Transverse colon (tissue), 4 donors: ENCODE data around the gene SDC3. TPM values are rescaled to one million over a fixed set of nuclear protein-coding genes. Genes with fewer than 3 reads are reported as not detected.

Experiments used
- DNase-seq: peaks from one replicate; pipeline ENCODE4 v3.0.0-alpha.2; 2019
- H3K27ac ChIP-seq, 4 donors: fragments of 200-600 bp; sonication (generic); 2 replicates each; pipeline ENCODE4 v1.5.1; 2016 to 2018; ENCODE audit warnings: inconsistent platforms in 4 of 4
- H3K27me3 ChIP-seq: fragments of 200-600 bp; sonication (generic); 2 replicates; pipeline ENCODE4 v1.5.1; 2017; ENCODE audit warnings: inconsistent platforms
- H3K36me3 ChIP-seq, 4 donors: fragments of 200-600 bp; sonication (generic); 2 replicates each; pipeline ENCODE4 v1.5.1; 2017 to 2019; ENCODE audit warnings: inconsistent platforms in 4 of 4
- H3K4me1 ChIP-seq, 4 donors: fragments of 200-600 bp; sonication (generic); 2 replicates each; pipeline ENCODE4 v1.5.1; 2017 to 2020; ENCODE audit warnings: inconsistent platforms in 4 of 4
- H3K4me3 ChIP-seq, 4 donors: fragments of 200-600 bp; sonication (generic); 1 replicate in 1 of 4; 2 replicates in 3 of 4; pipeline versions ENCODE4 v1.5.1 to v1.6.1; 2017 to 2019; ENCODE audit warnings: inconsistent platforms in 4 of 4
- H3K9me3 ChIP-seq, 2 donors: fragments of 200-600 bp; sonication (generic); 2 replicates each; pipeline ENCODE4 v1.5.1; 2017 to 2019; ENCODE audit warnings: inconsistent platforms in 2 of 2
- EP300 ChIP-seq: sonication (generic); formaldehyde crosslinking; IDR thresholded peaks from one replicate; pipeline ENCODE4 v1.6.1; 2017; ENCODE audit warnings: antibody characterized with exemption, low read depth
- POLR2A ChIP-seq: fragments of 450-650 bp; IDR thresholded peaks from one replicate; pipeline ENCODE4 v1.6.1; 2016; ENCODE audit warnings: antibody characterized with exemption, mild to moderate bottlenecking, moderate library complexity
- POLR2AphosphoS5 ChIP-seq, 3 donors: sonication (generic); formaldehyde crosslinking; IDR thresholded peaks; one replicate each; pipeline ENCODE4 v1.6.1; 2016; ENCODE audit warnings: antibody characterized with exemption in 3 of 3
- WGBS, 2 donors: methylation state at CpG; one replicate each; pipeline ENCODE4 v1.1.5; 2018; ENCODE audit warnings: low coverage in 1 of 2; 5-methylcytosine and 5-hydroxymethylcytosine counted together
- in situ Hi-C, 4 donors: fragments of 200-750 bp; cut with MboI; loops; one replicate each; pipeline versions ENCODE4 v1.15.0 to v1.15.1; 2017; ENCODE audit warnings: low sequenced_read_pairs in 3 of 4, low pct_ligation_motif_present in 1 of 4, low pct_unique_long_range_greater_than_20kb in 1 of 4
- intact Hi-C: fragments of 100-400 bp; cut with DNase I; formaldehyde crosslinking; loops from one replicate; pipeline ENCODE4 v1.15.1; 2023; ENCODE audit warnings: low total_unique reads
- total RNA-seq, 4 donors: library from RNA; depleted of rRNA; stranded (reverse); fragments of >200 nt; gene quantifications; one replicate each; pipeline ENCODE4 v1.1.0, GENCODE V29; 2016
- TF ChIP-seq, protein P1 (sequence below), 5 experiments: fragments of 200-600 bp in 3 of 5; fragments of 450-650 bp in 2 of 5; sonication (generic) in 3 of 5; IDR thresholded peaks; 1 replicate in 2 of 5; 2 replicates in 3 of 5; pipeline ENCODE4 v1.5.1; 2016 to 2017; ENCODE audit warnings: antibody characterized with exemption in 5 of 5, inconsistent platforms in 3 of 5, mild to moderate bottlenecking in 2 of 5, moderate library complexity in 1 of 5

Gene SDC3
- total RNA-seq, 4 donors from 2014 or later = 7.9 to 35.4 (median 10.1) TPM

DNA sequence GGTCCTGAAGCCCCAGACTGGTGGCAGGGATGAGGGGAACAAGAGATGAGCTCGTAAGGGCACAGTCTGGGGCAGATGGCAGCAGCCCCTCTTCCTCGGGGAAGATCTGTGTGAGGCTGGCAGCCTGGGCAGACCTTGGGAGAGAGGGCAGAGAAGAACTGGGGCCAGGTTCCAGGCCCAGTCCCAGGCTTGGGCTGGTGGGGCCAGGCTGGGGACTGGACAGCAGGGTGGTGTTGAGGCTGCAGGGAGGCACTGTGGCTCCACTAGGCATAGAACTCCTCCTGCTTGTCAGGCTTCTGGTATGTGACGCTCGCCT lies 35.7 kb downstream of the SDC3 start:
- intact Hi-C loops = no loop called here
- Histone ChIP-seq H3K27me3 (no peaks in the 10 kb centered on the region), H3K9me3 (no peaks in the 10 kb centered on the region), H3K4me1 (peaks cover 0 to 11% (median 6%) of the 10 kb centered on the region in 4 donors), H3K36me3 (peaks cover 0 to 6% (median 0%) of the 10 kb centered on the region in 4 donors), H3K27ac (no peak overlapping the region), H3K4me3 (no peak overlapping the region)
- DNase-seq = no peak
- TF ChIP-seq, protein P1, sequence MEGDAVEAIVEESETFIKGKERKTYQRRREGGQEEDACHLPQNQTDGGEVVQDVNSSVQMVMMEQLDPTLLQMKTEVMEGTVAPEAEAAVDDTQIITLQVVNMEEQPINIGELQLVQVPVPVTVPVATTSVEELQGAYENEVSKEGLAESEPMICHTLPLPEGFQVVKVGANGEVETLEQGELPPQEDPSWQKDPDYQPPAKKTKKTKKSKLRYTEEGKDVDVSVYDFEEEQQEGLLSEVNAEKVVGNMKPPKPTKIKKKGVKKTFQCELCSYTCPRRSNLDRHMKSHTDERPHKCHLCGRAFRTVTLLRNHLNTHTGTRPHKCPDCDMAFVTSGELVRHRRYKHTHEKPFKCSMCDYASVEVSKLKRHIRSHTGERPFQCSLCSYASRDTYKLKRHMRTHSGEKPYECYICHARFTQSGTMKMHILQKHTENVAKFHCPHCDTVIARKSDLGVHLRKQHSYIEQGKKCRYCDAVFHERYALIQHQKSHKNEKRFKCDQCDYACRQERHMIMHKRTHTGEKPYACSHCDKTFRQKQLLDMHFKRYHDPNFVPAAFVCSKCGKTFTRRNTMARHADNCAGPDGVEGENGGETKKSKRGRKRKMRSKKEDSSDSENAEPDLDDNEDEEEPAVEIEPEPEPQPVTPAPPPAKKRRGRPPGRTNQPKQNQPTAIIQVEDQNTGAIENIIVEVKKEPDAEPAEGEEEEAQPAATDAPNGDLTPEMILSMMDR (IDR thresholded peaks at IDR 0.05) = no peak
- no peak for TF ChIP-seq EP300
- TF ChIP-seq POLR2AphosphoS5 (IDR thresholded peaks at IDR 0.05) = no peak
- no peak for TF ChIP-seq POLR2A
- 93% methylated on average over 4 of the region's 4 CpGs; no CpG with 5 or more reads in 1 of the 2 donors for WGBS, 2 donors
- in situ Hi-C loops = no loop called here

DNA sequence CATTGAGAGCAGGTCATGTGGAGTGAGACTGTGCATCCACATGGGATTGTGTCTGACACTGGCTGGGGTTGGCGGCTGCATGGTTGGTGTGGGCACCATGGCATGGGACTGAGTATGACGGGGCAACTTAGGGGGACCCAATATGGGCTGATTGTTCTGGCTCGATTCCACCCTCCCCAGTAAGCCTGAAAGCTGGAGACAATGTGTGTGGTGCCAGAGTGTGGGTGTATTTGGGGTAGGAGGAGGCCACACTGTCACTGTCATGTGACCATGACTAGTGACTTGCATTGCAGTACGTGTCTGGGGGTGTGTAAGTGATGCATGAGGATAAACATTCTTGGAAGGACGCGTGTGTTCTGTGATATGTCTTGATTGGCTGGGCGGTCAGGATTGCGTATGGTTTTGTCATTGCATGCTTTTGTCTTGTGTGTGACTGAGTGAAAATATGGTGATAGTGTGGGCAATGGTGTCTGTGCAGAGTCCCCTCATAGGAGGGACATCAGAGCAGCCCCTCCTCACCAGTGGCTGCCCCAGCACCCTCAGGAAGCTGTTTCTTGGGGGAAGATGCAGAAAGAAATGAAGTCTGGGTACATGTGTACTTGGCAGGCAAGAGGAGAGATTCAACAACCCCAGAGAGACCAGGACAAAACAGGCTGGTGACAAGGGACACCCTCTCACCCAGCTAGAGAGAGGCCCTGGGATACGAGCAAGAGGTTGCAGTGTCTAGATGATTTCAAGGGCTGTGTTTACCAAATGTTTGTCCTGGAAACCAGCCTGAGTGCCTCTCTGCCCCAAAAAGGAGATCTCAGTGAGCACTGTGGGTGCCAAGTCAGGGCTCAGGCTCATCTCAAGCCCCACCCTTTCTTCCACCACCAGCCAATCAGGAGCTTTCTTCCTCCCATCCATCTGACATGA lies 36.3 kb downstream of the SDC3 start:
- 89 to 100% methylated on average over 5 to 9 of the region's 9 CpGs for WGBS, 2 donors
- no peak for DNase-seq
- in situ Hi-C loops (no loop called here), intact Hi-C loops (no loop called here)
- no peak overlapping the region for H3K4me3 ChIP-seq
- no peaks in the 10 kb centered on the region for H3K27me3 ChIP-seq
- peaks cover 0 to 6% (median 3%) of the 10 kb centered on the region in 4 donors for H3K4me1 ChIP-seq
- H3K9me3 ChIP-seq = no peaks in the 10 kb centered on the region
- peaks cover 0 to 6% (median 0%) of the 10 kb centered on the region in 4 donors for H3K36me3 ChIP-seq
- H3K27ac ChIP-seq = no peak overlapping the region
- TF ChIP-seq POLR2A = no peak

DNA sequence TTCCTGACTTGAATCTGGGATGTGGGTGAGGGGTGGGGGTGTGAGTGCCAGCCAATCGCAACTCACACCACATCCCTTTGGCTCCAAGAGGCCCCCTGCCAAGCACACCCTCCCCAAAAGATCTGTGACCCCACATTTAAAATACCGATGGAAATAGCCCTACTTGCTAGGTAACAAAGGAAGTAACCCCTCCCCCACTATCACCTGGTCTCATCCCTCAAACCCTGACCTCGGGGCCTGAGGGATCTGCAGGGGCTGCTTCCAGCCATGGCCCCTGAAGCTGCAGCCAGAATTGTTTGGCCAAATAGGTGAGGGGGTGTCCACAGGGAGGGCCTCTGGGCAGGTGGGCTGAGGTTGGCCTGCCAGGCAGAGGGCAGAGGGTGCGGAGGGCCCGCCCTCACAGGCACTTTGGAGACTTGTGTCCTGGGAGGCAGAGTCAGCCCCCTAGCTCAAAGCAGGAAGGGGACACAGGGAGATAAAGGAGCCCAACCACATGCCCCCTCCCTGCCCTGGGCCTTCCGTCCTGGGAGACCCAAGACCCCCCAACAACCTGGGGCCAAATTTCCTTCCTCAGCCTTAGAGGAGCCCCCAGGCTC lies 37.2 kb downstream of the SDC3 start:
- no peaks in the 10 kb centered on the region for H3K9me3 ChIP-seq
- intact Hi-C loops = no loop called here
- no peak for TF ChIP-seq EP300
- no peak for TF ChIP-seq POLR2A
- 90% methylated on average over 6 of the region's 6 CpGs; no CpG with 5 or more reads in 1 of the 2 donors for whole genome bisulfite sequencing, 2 donors
- in situ Hi-C loops = no loop called here
- H3K36me3 ChIP-seq = peaks cover 0 to 6% (median 0%) of the 10 kb centered on the region in 4 donors
- DNase-seq = no peak
- H3K27ac ChIP-seq = no peak overlapping the region
- no peaks in the 10 kb centered on the region for H3K4me1 ChIP-seq
- H3K4me3 ChIP-seq = no peak overlapping the region
- H3K27me3 ChIP-seq = no peaks in the 10 kb centered on the region

DNA sequence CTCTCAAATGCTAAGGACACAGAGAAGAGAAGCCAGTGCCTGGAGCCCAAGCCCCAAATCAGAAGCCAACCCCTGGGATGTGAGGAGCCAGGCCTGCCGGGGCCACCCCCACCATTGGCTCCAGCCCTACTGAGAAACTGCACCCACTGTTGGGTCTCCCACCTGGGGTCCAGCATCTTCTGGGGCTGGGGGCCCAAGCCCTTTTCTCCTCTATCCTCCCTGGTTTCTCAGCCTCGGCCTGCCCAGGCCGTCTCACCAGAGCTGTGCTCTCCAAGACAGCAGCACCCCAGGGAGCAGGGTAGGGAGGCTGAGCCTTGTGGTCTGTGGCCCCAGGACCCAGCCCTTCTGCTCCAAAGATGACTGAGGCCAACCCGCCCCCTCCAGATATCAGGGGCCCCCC lies 37.9 kb downstream of the SDC3 start:
- WGBS, 2 donors = 82% methylated on average over 4 of the region's 4 CpGs; no CpG with 5 or more reads in 1 of the 2 donors
- Histone ChIP-seq H3K4me3 (no peak overlapping the region), H3K4me1 (no peaks in the 10 kb centered on the region), H3K36me3 (peaks cover 0 to 6% (median 0%) of the 10 kb centered on the region in 4 donors), H3K27me3 (no peaks in the 10 kb centered on the region), H3K27ac (no peak overlapping the region), H3K9me3 (no peaks in the 10 kb centered on the region)
- TF ChIP-seq, protein P1 (IDR thresholded peaks at IDR 0.05) = no peak
- no peak for TF ChIP-seq EP300
- TF ChIP-seq POLR2A = no peak
- TF ChIP-seq POLR2AphosphoS5 (IDR thresholded peaks at IDR 0.05) = no peak
- DNase-seq = no peak
- in situ Hi-C loops (no loop called here), intact Hi-C loops (no loop called here)

DNA sequence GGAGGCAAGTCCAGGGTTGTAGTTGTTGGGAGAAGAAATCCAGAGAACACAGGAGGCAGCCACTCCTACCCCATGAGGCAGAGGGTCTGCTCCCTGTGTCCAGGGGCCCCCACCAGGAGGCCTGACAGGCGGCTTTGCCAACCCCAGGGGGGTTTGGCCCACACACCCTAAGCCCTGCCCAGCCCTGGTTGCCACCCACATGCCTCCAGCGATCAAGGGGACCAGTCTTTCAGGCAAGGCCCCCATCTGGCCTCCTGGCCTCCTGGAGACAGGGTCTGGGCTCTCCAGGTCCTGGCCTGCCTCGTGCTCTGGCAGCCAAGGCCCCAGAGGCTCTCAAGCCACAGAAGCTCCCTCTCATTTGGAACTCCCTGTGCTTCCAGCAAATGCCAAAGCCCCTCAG lies 38.5 kb downstream of the SDC3 start:
- Histone ChIP-seq H3K36me3 (peaks cover 0 to 6% (median 0%) of the 10 kb centered on the region in 4 donors), H3K27me3 (no peaks in the 10 kb centered on the region), H3K4me1 (no peaks in the 10 kb centered on the region), H3K9me3 (no peaks in the 10 kb centered on the region), H3K27ac (no peak overlapping the region), H3K4me3 (no peak overlapping the region)
- WGBS, 2 donors = 67% methylated on average over 1 of the region's 3 CpGs; no CpG with 5 or more reads in 1 of the 2 donors
- in situ Hi-C loops = no loop called here
- no peak for TF ChIP-seq EP300
- TF ChIP-seq POLR2A = no peak
- TF ChIP-seq POLR2AphosphoS5 (IDR thresholded peaks at IDR 0.05) = no peak
- TF ChIP-seq, protein P1 (IDR thresholded peaks at IDR 0.05) = no peak
- intact Hi-C loops = no loop called here
- DNase-seq = no peak
